Measurements from ENCODE around the gene COL4A1. TPM values are rescaled to one million over a fixed set of nuclear protein-coding genes. Genes with fewer than 3 reads are reported as not detected.
A peak's percentile ranks its signal among the peaks of the same experiment; 100 is the strongest.

COL4A1 gene
- total and polyA plus RNA-seq, 2 donors from 2014 or later, result 53.0 to 218 TPM

DNA sequence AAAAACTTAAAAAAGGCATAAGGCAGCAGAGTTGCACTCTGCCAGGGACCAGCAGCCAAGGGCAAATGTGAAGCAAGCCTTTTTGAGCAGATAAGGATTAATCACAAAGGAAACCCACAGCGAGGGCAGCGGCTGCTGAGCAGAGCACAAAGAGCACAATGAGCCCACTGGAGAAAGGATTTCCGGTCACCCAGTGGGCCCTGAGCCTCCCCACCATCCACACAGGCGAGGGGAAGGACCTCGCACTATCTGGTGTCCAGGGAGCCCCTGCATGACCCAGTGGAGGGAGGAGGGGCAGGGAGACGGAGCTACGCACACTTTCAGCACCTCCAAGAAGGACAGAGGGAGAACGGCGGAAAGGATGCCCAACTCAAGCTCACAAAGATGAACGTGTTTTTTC lies 40.0 kb downstream of the COL4A1 start:
- Histone ChIP-seq H3K9me3 (ENCODE audit: control insufficient read depth in 2 of 3, insufficient read depth in 1 of 3, low read length in 3 of 3) (no peaks in the 10 kb centered on the region), H3K27me3 (ENCODE audit: control insufficient read depth, insufficient read depth, low read length) (no peaks in the 10 kb centered on the region), H3K4me1 (ENCODE audit: control insufficient read depth in 2 of 3, insufficient read depth in 2 of 3, low read depth in 1 of 3, low read length in 3 of 3) (peaks cover 15 to 29% (median 21%) of the 10 kb centered on the region in 3 donors), H3K36me3 (ENCODE audit: control insufficient read depth in 2 of 3, insufficient read depth in 3 of 3, low read length in 3 of 3) (no peaks in the 10 kb centered on the region), H3K4me3 (ENCODE audit: low read length in 3 of 3) (no peak overlapping the region), H3K27ac (ENCODE audit: low read depth in 2 of 2, low read length in 2 of 2) (no peak overlapping the region), H3K9ac (ENCODE audit: low read length in 3 of 3) (no peak overlapping the region)
- TF ChIP-seq, protein P1, sequence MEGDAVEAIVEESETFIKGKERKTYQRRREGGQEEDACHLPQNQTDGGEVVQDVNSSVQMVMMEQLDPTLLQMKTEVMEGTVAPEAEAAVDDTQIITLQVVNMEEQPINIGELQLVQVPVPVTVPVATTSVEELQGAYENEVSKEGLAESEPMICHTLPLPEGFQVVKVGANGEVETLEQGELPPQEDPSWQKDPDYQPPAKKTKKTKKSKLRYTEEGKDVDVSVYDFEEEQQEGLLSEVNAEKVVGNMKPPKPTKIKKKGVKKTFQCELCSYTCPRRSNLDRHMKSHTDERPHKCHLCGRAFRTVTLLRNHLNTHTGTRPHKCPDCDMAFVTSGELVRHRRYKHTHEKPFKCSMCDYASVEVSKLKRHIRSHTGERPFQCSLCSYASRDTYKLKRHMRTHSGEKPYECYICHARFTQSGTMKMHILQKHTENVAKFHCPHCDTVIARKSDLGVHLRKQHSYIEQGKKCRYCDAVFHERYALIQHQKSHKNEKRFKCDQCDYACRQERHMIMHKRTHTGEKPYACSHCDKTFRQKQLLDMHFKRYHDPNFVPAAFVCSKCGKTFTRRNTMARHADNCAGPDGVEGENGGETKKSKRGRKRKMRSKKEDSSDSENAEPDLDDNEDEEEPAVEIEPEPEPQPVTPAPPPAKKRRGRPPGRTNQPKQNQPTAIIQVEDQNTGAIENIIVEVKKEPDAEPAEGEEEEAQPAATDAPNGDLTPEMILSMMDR (IDR thresholded peaks at IDR 0.05; ENCODE audit: borderline replicate concordance, extremely low read depth, insufficient read depth), result no peak
- FAIRE-seq (no peak), DNase-seq (peak in 1 of 5 donors; percentile 30)
- intact Hi-C loops (cut with DNase I), result no loop called here

DNA sequence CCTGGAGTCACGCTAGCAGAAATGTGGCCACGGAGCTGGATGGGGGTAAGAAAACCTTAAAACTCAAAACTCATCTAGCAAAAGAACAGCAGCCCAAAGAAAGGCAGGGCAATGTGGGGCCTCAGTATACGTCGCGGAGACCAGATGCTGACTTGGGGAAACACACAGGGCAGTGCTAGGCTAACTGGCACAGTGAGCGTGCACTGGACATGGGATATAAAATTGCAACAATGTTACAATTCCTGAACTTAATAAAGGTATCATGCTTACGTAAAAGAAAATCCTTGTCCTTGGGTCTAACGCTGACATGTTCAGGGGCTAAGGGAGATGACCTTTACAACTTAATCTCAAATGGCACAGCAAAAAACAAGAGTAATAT lies 40.5 kb downstream of the COL4A1 start:
- no peaks in the 10 kb centered on the region for H3K9me3 ChIP-seq (ENCODE audit: control insufficient read depth in 2 of 3, insufficient read depth in 1 of 3, low read length in 3 of 3)
- DNase-seq (no peak), FAIRE-seq (no peak)
- TF ChIP-seq, protein P1 (IDR thresholded peaks at IDR 0.05; ENCODE audit: borderline replicate concordance, extremely low read depth, insufficient read depth), result no peak
- H3K27me3 ChIP-seq (ENCODE audit: control insufficient read depth, insufficient read depth, low read length), result no peaks in the 10 kb centered on the region
- peaks cover 15 to 32% (median 26%) of the 10 kb centered on the region in 3 donors for H3K4me1 ChIP-seq (ENCODE audit: control insufficient read depth in 2 of 3, insufficient read depth in 2 of 3, low read depth in 1 of 3, low read length in 3 of 3)
- H3K27ac ChIP-seq (ENCODE audit: low read depth in 2 of 2, low read length in 2 of 2), result no peak overlapping the region
- H3K4me3 ChIP-seq (ENCODE audit: low read length in 3 of 3), result no peak overlapping the region
- H3K9ac ChIP-seq (ENCODE audit: low read length in 3 of 3), result no peak overlapping the region
- intact Hi-C loops (cut with DNase I), result no loop called here
- no peaks in the 10 kb centered on the region for H3K36me3 ChIP-seq (ENCODE audit: control insufficient read depth in 2 of 3, insufficient read depth in 3 of 3, low read length in 3 of 3)

DNA sequence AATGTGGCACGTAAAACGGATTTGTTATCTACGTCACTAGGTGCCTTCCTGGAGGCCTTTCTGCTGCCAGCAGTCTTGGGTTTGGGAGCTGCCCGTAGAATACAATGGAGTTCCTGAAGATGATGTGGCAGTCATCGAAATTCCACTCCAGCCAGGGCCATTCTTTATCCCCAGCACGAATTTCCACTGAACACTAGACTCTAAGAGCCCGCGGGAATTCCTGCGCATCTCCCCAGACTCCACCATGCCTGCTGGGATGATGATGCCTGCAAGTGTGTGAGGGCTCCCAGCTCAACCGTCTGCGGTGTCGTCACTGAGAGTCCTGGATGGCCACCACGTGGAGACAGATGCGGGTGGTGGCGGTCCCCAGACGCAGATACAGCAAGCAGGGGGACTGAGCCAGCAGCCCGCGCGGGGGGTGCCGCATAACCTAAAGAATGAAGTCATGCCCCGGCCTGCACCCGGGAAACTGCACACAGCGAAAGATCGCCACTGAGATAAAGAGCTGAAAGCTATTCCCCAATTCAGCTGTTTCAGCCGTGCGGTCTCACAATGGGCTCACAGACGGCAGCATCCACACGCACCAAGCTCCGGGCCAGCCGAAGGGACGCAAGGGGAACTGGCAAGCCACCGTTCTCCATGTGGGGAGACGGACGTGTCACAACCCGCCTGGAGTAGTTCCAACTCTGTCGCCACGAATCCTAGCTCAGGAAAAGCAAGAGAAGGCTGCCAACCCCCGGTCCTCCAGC lies 41.1 kb downstream of the COL4A1 start:
- Histone ChIP-seq H3K9ac (ENCODE audit: low read length in 3 of 3) (no peak overlapping the region), H3K9me3 (ENCODE audit: control insufficient read depth in 2 of 3, insufficient read depth in 1 of 3, low read length in 3 of 3) (no peaks in the 10 kb centered on the region), H3K27ac (ENCODE audit: low read depth in 2 of 2, low read length in 2 of 2) (peak overlapping the region in 1 of 2 donors; percentile 42), H3K36me3 (ENCODE audit: control insufficient read depth in 2 of 3, insufficient read depth in 3 of 3, low read length in 3 of 3) (no peaks in the 10 kb centered on the region), H3K4me3 (ENCODE audit: low read length in 3 of 3) (no peak overlapping the region), H3K27me3 (ENCODE audit: control insufficient read depth, insufficient read depth, low read length) (no peaks in the 10 kb centered on the region), H3K4me1 (ENCODE audit: control insufficient read depth in 2 of 3, insufficient read depth in 2 of 3, low read depth in 1 of 3, low read length in 3 of 3) (peaks cover 15 to 32% (median 24%) of the 10 kb centered on the region in 3 donors)
- TF ChIP-seq, protein P1 (IDR thresholded peaks at IDR 0.05; ENCODE audit: borderline replicate concordance, extremely low read depth, insufficient read depth), result no peak
- peak in 1 of 5 donors; percentile 89 for DNase-seq
- no peak for FAIRE-seq
- intact Hi-C loops (cut with DNase I), result no loop called here
